ENCODE results near the gene ABCC4.
"Not testable (repeated sequence)": the region's sequence is repeated elsewhere in the genome, so short reads cannot be mapped to it uniquely, and the experiment has no call there.

ABCC4 gene

DNA sequence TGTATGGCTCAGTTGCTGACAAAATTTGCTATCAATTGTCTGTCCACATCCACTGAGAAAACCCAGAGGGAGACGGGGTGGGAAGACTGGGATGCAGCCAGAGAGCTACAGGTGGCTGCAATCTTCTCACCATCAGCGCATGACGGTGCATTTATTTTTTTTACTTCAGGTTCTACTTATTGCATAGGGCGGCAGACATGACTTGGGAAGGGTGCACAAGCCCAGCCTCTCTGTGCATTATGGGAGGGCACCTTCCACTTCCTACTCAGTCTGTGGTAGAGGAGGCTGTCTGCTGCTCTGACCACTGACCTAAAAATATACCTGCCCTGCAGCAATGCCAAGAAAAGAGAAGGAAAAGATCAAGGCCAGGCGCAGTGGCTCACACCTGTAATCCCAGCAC, 73.1 kb downstream of the ABCC4 start:
- DNase-seq: no peak

DNA sequence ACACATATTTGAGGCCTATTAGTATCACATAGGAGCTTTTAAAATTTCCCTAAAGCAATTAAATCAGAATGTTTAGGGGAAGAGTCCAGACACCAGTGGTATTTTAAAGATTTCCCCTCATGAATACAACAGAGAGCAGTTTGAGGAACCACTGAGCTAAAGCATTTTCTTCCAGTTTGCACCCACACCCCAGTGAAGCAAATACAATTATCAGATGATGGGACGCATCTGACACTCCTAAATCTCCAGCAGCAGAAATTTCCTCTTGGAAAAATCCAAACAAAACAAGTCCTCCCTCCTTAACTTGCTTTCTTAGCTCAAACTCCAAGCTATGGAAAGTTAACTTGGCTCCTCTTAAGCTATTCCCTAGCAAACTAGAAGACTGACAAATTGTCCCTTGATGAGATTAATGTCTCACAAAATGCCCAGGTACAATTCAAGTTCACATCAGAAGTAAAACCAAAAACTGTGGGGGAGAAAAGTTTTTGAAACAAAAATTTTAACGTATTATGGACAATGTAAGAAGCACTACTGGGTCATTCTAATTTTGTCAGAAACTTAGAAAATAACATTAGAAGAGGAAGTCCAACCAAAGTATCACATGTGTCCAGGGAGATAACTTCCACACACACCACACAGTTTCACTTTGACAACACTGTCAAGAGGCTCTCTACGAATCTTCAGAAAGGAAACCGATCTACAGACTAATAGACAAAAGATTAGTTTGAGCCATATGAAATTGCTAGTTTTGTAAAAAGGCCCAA, 74.1 kb downstream of the ABCC4 start:
- no peak for DNase-seq

DNA sequence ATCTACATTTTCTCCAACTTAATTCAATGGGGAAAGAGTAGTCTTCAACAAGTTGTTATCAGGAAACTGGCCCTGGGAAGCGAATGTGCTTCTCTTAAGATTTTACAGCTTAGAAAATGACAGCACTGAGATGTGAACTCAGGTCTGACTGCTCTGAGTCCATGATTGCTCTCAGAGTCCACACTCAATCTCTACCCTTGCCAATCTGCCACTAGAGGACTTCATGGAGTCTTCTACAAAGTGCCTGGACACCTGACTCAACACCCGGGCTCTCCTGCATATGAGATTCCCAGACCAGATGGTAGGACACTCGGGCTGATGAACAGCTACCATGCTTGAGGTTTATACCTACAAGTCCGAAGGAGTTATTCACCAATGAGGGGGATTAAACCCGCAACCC, 74.8 kb downstream of the ABCC4 start:
- no peak for DNase-seq

DNA sequence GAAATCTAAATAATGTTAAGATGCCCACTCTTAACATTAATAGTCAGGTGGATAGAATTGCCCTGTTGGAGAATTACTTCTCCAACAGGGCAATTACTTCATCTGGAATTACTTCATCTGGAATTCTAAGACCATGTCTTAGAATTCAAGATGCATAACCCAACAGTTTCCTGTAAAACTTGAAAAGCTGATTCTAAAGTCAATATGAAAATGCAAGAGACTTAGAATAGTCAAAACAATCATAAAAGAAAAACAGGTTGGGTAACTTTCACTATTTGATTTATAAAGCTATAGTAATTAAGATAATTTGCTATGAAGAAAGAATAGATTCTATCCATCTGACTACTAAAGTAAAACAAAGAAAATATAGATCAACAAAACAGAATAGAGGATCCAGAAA, 75.2 kb downstream of the ABCC4 start:
- no peak for DNase-seq

DNA sequence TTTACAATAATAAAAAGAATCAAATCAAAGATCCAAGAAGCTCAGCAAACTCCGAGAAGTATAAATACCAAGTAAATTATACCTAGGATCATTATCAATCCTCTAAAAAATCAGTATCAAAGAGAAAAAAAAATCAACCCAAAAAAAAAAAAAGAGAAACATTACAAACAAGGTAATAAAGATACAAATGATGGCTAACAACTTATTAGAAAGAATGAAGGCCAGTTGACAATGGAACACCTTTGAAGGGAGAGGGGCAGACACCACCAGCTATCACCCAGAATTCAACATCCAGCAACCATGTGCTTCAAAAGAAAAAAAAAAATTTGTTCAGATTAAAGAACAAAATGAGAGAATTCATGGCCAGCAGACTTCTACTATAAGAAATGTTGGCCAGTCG, 77.2 kb downstream of the ABCC4 start:
- no peak for DNase-seq

DNA sequence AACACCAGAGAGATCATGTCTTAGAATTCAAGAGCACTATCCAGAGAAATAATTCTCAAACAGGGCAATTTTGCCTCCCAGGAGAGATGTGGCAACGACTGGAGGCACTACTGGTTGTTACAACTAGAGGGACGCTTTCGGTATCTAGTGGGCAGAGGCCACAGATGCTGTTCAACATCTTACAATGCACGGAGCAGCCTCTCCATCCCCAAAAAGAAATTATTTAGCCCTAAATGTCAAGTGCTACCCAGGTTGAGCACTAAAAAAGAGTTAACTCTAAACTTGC, 78.6 kb downstream of the ABCC4 start:
- DNase-seq: no peak

DNA sequence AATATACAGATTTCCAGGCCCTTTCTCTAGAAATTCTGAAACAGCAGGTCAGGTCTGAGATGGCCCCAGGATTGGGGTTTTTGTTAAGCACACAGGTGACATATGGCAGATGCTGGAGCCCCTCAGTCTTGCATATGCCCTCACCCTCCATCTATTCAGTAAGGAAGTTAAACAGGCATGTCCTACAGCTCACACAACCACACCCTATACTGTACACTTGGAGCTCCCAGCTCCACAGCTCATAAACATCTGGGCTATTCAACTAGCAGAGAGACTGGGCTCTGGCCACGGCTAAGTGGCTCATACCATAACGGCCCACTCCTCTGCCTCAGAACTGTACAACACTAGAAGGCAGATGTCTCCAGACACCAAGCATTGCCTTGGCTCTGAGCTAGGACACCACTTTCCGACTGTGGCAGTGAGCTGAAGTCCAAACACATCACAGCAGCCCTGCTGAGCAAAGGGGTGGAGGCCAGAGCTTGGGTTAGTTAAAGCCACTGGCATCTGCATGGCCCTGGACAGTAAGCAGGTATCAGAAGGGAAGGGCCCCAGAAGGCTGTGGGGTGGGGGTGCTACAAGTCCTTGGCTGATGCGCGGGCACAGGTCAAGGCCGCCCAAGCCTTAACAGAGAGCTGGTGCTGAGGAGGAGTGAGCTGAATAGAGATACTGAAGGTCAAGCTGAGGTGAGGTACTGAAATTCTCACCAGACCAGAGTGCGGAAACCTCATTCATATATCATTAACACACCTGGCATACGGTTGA, 79.1 kb downstream of the ABCC4 start:
- DNase-seq: no peak

DNA sequence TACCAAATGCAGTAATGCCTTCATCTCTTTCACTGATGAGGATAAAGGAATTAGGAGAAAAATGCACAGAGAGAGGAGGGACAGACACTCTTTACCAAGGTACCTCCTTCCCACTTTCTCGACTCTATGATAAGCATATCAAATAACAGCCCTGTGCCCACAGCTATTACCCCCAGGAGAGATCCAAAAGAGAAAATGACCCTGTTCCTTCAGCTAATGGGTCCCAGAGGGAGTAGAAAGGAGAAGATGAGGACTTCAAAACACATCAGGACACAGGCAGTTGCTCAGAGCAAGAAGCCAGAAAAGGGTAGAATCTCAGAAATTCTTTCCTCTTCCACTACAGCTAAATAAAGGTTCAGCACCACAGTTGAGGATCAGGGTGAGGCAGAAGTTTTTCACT, 80.6 kb downstream of the ABCC4 start:
- no peak for DNase-seq

DNA sequence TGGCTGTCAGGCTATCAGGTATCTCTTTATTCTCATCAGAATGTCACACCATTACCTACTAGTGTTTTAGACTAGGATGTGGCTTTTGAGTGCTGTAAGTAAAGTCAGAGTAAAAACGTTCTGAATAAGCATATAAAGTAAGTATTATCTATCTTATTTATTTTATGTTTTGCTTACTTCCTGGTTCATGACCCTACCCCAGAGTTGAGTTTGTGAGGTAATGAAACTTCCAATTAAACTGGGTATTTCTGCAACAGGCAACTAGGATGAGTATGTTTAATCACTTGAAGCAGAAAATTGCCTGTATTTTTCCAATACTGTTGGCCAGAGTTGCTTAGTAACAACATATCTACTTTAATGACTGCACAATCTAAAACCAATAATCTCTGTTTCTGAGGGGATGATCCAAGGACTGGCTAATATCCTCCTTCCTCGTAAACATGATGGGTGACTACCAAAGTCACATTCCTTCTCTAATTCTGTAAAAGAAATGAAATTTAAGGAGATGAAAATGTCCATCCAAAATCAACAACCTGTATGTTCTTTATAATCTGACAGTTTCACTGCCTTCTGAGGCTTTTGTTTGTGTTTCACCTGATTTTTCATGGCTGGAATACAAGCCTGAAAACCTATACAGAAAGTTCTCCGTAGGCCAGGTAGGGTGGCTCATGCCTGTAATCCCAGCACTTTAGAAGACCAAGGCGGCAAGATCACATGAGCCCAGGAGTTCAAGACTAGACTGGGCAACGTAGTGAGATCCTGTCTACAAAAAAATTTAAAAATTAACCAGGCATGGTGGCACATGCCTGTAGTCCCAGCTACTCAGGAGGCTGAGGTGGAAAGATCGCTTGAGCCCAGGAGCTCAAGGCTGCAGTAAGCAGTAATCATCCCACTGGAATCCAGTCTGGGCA, 83.1 kb downstream of the ABCC4 start:
- no peak for DNase-seq

DNA sequence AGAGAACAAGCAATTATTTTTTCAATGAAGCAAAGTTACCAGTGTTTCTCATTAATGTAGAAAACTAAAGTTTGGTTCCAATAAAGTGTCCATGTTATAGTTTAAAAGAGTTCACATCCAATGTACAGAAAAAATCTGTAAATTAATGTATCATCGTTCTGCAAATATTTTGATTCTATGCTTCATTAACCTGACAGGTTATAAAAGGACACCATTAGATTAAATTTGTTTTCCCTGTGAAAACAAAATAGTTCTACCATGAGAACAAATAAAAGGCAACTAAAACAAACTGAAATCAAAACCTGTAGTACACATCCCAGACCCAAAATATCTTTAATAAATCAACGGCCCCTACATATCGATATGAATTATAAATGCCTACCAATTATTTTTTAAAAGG, 85.1 kb downstream of the ABCC4 start:
- no peak for DNase-seq

DNA sequence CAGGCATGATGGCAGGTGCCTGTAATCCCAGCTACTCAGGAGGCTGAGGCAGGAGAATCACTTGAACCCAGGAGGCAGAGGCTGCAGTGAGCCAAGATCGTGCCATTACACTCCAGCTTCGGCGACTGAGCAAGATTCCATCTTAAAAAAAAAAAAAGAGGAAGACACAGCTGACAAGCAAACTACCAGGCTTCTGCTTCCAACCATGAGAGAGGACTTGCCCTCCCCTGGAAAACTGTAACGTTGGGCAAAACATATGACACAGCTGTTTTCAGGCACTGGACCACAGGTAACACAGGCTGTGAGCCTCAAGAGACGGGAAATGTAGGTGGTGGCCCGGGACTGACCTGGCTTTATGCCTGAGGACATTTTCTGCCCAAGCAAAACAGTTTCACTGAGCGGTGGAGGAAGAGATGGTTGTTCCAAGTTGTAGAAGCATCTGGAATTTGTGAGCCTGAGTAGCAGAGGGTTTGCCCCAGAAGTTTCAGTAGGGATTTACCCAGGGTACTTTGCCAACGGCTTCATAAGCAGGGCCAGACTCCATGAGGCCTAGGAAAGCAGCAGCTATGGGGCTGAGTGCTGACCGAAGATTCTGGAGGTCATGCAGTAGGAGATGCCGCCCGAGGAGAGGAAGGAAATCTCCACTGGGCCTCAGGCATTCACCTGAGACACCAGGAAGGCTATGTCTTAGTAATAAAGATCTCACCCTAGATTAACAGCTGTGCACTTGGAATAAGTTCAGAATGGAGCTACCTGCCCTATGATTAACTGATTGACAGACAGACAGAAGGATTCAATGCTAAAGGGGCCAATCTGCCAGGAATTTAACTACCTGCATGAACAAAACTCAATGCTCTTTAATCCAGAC, 88.0 kb downstream of the ABCC4 start:
- no peak for DNase-seq

DNA sequence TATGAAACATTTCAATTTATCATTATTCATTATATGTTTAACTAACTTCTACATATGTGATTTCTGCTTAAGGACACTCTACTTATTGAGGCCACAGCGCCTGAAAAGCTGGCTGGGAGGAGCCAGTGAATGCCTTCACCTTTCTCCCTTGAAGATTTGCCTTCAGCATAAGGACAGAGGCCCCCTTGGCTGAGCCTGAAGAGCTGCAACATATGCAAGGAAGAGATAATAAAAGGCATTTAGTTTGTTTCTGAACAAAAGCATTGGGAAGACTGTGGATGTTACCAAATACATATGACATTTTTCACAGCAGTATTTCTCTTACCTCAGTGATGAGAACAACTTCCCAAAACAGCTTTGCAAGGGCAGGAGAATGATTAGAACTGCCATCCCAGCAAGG, 92.1 kb downstream of the ABCC4 start:
- DNase-seq: no peak

DNA sequence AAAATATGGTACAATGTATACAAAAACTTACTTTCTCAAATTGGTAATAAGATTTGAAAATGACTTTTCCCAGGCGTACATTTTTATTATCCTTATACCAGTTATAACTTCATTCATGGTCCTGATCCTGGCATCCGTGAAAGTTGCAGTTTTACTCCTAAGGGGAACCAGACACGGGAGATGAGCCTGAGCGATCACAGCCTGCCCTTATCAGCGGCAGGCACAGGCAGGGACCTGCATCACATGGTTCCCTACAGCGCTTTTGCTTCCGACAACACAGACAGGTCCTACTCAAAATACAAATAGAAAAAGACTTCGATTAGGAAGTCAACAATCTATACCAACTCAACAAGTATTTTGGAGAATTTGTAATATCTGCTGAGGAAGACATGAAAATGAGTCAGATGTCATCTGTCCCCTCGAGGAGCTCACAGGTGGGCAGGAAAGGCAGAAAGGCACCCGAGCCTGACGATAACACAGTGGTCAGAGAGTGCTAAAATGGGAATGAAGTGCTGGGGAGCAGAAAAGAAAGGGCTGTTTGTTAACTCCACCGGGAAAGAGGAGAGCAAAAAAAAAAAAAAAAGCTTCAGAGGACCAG, 93.4 kb downstream of the ABCC4 start:
- DNase-seq: no peak

DNA sequence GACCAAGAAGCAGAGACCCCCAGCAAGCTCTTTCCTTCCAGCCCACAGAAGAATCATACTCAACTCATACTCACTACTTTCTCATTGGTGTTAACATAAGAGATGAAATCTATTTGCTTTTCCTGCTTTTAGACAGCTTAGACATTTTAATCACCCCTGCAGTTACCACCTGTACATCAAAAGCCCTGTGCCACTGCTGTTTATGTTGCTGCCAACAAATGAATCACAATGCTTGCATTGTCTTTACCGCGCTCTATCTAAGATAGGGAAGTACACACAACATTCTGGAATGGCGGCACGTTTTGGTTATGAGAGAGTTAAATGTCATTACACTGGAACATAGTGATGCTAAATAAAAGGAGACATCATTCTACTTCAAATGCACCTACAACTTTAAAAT, 95.1 kb downstream of the ABCC4 start:
- DNase-seq: no peak

DNA sequence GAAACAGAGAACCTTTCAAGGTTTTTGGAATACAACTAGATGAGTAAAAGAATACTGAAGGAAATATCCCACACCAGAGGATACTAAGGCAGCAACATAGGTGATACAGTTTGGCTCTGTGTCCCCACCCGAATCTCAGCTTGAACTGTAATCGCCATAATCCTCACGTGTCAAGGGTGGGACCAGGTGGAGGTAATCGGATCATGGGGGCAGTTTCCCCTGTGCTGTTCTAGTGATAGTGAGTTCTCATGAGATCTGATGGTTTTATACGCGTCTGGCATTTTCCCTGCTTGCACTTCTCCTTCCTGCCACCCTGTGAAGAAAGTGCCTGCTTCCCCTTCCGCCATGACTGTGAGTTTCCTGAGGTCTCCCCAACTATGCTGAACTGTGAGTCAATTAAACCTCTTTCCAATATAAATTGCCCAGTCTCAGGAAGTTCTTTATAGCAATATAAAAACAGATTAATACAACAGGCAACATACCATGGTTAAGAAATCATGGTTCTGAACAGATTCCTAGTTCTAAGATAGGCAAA, 97.0 kb downstream of the ABCC4 start:
- no peak for DNase-seq

DNA sequence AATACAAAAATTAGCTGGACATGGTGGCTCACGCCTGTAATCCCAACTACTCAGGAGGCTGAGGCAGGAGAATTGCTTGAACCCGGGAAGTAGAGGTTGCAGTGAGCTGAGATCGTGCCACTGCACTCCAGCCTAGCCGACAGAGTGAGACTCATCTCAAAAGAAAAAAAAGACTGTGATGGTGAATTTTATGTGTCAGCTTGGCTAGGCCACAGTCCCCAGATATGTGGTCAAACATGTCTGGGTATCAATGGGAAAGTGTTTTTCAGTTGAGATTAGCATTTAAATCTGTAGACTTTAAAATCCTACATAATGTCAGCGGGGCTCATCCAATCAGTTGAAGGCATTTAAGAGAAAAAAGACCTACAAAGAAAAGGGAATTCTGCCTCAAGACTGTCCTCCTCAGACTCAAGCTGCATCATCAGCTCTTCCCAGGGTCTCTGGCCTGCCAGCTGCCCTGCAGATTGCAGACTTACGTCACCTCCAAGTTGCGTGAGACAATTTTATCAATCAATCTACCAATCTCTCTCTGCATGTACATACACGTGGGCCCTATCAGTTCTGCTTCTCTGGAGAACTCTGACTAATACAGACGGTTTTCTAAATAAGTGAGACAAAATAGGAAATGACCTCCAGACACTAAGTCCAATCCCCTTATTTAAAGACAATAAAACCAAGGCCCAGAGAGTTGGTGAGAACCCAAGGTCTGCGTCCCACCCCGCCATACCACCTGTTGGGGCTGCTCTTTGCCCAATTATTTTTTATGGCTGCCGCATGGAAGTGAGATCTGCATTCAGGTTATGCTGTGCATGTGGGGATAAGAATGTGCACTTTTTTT, 99.2 kb downstream of the ABCC4 start:
- no peak for DNase-seq

DNA sequence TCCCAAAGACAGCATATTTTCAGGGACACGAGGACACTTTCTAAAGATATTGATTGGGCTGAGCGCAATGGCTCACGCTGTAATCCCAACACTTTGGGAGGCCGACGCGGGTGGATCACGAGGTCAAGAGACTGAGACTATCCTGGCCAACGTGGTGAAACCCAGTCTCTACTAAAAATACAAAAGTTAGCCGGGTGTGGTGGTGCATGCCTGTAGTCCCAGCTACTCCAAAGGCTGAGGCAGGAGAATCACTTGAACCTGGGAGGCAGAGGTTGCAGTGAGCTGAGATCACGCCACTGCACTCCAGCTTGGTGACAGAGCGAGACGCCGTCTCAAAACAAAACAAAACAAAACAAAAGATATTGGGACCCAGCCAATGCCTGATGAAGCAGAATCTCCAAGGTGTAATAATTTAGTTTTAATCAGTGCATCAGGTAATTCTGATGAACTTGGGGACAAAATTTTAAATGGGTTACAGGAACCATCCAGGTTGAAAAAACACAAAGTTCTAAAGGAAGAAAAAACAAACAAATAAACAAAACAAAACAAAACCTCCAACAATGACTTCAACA, 100.8 kb downstream of the ABCC4 start:
- not testable (repeated sequence) for DNase-seq

DNA sequence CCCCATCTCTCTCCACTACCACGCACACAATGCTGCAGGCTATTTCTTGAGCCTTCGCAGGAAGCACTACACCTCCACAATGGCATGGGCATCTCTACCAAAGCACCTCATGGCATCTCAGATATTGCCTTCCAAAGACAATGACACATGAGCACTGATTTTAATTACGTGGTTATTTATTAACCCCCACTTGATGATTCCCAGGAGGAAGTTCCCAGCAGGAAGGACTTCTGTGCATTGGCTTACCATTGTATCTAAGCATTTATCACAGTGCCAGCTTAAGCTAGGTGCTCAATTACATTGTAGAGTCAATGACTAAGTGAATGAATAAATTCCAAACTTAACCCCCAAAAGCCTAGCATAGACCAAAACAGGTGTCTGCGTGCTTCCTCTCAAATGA, 101.4 kb downstream of the ABCC4 start:
- no peak for DNase-seq

DNA sequence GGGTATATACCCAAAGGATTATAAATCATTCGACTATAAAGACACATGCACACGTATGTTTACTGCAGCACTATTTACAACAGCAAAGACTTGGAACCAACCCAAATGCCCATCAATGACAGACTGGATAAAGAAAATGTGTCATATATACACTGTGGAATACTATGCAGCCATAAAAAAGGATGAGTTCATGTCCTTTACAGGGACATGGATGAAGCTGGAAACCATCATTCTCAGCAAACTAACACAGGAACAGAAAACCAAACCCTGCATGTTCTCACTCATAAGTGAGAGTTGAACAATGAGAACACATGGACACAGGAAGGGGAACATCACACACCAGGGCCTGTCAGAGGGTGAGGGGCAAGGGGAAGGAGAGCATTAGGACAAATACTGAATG, 102.6 kb downstream of the ABCC4 start:
- DNase-seq: not testable (repeated sequence)

DNA sequence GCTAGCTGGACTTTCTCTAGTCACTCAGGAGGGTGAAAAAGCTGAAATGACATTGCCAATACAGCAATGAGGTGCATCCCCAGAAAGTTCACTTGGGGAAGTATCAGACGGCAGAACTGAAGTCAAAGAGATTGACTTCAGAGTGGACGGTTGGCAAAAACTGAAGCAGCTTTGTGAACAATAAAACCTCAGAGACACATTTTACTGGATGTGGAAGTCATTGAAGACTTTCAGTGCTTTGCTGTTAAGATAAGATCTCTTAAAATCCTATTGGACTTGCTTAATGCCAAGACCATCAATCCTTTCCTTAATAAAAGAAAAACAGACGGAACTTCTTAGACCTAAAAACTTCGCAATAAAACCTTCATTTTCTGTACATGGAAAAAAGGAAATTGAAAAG, 103.7 kb downstream of the ABCC4 start:
- no peak for DNase-seq

DNA sequence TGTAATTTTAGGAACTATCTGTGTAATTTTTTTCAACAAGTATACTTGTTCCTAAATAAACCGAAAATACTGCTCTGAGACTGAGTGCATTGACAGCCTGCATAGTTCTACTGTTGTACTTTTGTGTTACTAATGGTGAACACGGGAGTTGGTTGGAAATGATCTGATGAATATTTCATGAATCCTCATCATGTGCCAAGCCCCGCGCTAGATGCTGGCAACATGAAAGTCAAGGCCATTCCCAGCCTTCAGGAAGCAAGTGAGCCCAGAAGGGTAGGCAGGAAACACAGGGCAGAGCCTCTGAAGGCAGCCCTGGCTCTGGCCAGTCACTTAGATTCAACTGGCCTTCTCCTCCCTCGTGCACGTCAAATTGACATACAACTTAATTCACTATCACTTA, 106.1 kb downstream of the ABCC4 start:
- DNase-seq: no peak

Measured in HCEC 1CT (cell line).